GM19438 (cell line): ENCODE measurements around the gene FUT7.

Experiments
- ATAC-seq: cut with Tn5 transposase; IDR thresholded peaks from one replicate; pipeline ENCODE4 v1.9.1; 2021; ENCODE audit warnings: low read depth; ENCODE audit not compliant: unreplicated experiment

The FUT7 gene

GRCh38 chr9:137020771-137021567, 10.9 kb downstream of the FUT7 start:
- no peak for ATAC-seq

GRCh38 chr9:137019891-137020683, 11.8 kb downstream of the FUT7 start:
- no peak for ATAC-seq

GRCh38 chr9:137018761-137019559, 12.9 kb downstream of the FUT7 start:
- ATAC-seq = no peak

- no peak for ATAC-seq
Observed at GRCh38 chr9:137017791-137018497, 13.9 kb downstream of the FUT7 start.

- no peak for ATAC-seq
Observed at GRCh38 chr9:137017071-137017470, 14.8 kb downstream of the FUT7 start.

- no peak for ATAC-seq
Observed at GRCh38 chr9:137016436-137016835, 15.5 kb downstream of the FUT7 start.

- no peak for ATAC-seq
Observed at GRCh38 chr9:137015976-137016375, 15.9 kb downstream of the FUT7 start.

GRCh38 chr9:137015540-137015930, 16.4 kb downstream of the FUT7 start:
- ATAC-seq = no peak

GRCh38 chr9:137014776-137015539, 16.9 kb downstream of the FUT7 start:
- no peak for ATAC-seq

GRCh38 chr9:137014166-137014565, 17.7 kb downstream of the FUT7 start:
- no peak for ATAC-seq

GRCh38 chr9:137013571-137013940, 18.3 kb downstream of the FUT7 start:
- no peak for ATAC-seq

GRCh38 chr9:137012694-137013570, 19.0 kb downstream of the FUT7 start:
- ATAC-seq = no peak

- no peak for ATAC-seq
Observed at GRCh38 chr9:137011907-137012675, 19.8 kb downstream of the FUT7 start.

- no peak for ATAC-seq
Observed at GRCh38 chr9:137011156-137011555, 20.7 kb downstream of the FUT7 start.

GRCh38 chr9:137009938-137010732, 21.8 kb downstream of the FUT7 start:
- no peak for ATAC-seq

GRCh38 chr9:137009217-137009616, 22.7 kb downstream of the FUT7 start:
- ATAC-seq = no peak

- no peak for ATAC-seq
Observed at GRCh38 chr9:137008312-137008711, 23.6 kb downstream of the FUT7 start.
